Esophagus muscularis mucosa (tissue), 3 donors: Measurements from ENCODE around the gene RASGRF1.

Source experiments
- CTCF ChIP-seq, 3 experiments: fragments of 200-600 bp in 2 of 3; fragments of 450-650 bp in 1 of 3; sonication (generic) in 2 of 3; IDR thresholded peaks; one replicate each; pipeline ENCODE4 v1.5.1; 2017 to 2019; ENCODE audit warnings: antibody characterized with exemption in 3 of 3, mild to moderate bottlenecking in 2 of 3, moderate library complexity in 1 of 3
- POLR2A ChIP-seq: fragments of 450-650 bp; IDR thresholded peaks from one replicate; pipeline ENCODE4 v1.6.1; 2017; ENCODE audit warnings: antibody characterized with exemption, moderate library complexity, mild to moderate bottlenecking, low read depth

GRCh38 chr15:79047676-79048439, 42.7 kb downstream of the RASGRF1 start:
- TF ChIP-seq CTCF (IDR thresholded peaks at IDR 0.05): no peak
- no peak for TF ChIP-seq POLR2A
